NCI-H128 (cell line): ENCODE results near the gene PGF.

Source experiments
- DNase-seq: peaks from one replicate; lab custom pipeline; 2025; ENCODE audit not compliant: unreplicated experiment; lab: John Stamatoyannopoulos, UW

Gene PGF

DNA sequence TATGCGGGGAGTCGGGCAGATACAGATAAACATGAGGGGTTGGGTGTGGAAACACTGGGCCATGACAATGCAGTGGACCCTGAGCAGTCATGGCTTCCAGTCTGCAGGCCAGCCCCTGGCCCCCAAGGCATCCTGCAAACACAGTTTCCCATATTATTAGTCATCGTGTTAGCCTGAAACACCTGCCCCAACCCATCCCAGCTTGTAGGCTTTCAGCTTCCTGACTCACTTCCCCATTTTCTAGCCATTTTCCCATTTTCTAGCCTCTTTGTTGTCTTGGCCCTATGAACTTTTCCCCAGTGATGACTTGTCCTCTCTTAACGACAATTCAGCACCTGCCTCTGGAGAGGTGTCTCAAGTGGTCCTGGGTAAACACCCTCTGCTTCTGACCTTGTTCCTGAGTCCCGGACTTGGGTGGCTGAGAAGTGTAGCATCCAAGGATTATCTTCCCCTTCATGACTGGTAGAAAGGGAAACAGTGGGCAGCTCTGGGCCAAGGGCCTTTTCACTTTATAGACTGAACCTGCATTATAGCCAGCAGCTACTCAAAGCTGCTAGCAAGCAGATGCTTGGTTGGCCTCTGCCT is 4.3 kb upstream of the PGF start:
- DNase-seq, result no peak

GRCh38 chr14:74956280-74957072 is 1.1 kb upstream of the PGF start:
- DNase-seq, result no peak

GRCh38 chr14:74956027-74956279 is 556 bp upstream of the PGF start:
- DNase-seq, result no peak

- no peak for DNase-seq
Measured at GRCh38 chr14:74954947-74955228, 509 bp downstream of the PGF start.

DNA sequence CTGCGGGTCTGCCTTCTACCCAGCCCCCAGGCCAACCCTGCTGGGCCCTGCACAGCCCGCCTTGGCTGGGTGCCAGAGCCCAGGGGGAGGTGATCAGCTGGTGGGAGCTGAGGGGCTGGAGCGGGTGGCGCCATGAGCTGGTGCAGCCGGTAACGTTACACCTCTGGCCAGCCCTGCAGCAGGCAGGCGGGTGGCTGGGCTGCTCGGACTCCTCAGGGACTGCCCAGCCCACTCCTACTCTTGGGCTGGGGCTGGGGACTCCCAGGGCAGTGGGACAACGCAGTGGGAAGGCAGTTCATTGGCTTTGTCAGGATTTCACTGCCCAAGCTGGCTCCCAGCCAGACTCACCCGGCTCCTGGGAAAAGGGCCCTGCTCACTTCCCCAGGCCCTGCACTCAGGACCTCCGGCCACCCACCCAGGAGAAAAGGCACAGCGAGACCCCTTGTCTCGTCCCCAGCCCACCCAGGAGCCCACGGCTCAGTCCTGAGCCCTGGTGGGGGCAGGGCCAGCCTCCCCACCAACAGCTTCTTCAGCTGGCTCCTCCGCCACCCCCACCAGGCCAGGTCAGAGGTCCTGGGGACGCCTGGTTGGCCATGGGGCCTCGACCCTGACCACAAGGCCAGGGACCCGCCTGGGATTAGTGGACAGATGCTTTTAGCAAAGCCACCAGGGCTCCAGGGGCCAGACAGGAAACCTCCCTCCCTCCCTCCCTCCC is 1.0 kb downstream of the PGF start:
- DNase-seq, result peak; percentile 77

- DNase-seq, result no peak
Measured at GRCh38 chr14:74953686-74954085, 1.7 kb downstream of the PGF start.

- DNase-seq, result peak; percentile 51
Measured at GRCh38 chr14:74952697-74953484, 2.5 kb downstream of the PGF start.

- DNase-seq, result no peak
Measured at GRCh38 chr14:74952180-74952665, 3.2 kb downstream of the PGF start.

DNA sequence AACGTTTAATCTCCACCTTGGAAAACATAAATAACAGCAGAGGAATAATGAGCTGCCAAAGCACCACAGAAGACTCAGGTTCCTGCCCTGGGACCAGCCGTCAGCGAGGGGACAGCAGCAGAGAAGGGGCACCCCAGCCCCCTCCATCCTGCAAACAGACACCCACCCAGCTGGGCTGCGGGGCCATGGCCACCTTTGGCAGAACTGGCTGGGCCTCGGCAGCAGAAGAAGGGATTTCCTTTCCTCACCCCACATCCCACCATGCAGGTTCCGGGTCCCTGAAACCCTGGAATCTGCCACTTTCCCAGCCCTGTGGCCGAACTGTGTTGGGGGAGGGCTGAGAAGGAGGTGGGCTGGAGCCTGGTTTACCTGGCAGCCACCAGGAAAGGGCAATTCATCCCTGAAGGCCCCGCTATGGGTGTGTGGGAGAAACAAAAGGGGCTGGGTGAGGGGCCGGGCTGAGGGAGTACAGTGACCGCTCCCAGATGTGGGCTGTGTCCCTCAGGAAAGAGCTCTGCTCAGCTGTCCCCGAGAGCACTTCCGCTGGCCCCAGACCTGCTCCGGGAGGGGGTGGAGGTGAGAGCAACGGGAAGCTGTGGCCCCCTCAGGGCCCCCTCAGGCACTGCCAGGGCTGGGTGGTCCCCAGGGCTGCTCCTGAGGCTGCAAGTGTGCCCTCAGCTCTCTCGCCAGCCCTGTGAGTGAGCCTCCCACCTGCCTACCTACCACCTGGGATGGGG is 3.8 kb downstream of the PGF start:
- no peak for DNase-seq

- no peak for DNase-seq
Measured at GRCh38 chr14:74950795-74951442, 4.5 kb downstream of the PGF start.

- DNase-seq, result no peak
Measured at GRCh38 chr14:74949859-74950573, 5.4 kb downstream of the PGF start.

DNA sequence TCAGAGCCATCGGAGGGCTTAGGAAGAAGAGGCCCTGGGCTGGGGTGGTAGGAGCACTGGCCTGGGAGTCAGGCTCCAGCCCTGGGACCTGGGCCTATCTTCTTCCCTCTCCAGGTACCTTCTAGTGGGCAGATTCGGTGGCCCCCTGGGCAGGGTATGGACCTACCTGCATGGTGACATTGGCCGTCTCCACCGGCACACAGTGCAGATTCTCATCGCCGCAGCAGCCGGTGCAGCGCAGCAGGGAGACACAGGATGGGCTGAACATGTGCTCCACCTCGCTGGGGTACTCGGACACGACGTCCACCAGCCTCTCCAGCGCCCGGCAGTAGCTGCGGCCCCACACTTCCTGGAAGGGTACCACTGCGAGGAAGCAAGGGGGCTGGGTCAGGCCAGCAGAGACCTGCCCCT is 6.2 kb downstream of the PGF start:
- no peak for DNase-seq

DNA sequence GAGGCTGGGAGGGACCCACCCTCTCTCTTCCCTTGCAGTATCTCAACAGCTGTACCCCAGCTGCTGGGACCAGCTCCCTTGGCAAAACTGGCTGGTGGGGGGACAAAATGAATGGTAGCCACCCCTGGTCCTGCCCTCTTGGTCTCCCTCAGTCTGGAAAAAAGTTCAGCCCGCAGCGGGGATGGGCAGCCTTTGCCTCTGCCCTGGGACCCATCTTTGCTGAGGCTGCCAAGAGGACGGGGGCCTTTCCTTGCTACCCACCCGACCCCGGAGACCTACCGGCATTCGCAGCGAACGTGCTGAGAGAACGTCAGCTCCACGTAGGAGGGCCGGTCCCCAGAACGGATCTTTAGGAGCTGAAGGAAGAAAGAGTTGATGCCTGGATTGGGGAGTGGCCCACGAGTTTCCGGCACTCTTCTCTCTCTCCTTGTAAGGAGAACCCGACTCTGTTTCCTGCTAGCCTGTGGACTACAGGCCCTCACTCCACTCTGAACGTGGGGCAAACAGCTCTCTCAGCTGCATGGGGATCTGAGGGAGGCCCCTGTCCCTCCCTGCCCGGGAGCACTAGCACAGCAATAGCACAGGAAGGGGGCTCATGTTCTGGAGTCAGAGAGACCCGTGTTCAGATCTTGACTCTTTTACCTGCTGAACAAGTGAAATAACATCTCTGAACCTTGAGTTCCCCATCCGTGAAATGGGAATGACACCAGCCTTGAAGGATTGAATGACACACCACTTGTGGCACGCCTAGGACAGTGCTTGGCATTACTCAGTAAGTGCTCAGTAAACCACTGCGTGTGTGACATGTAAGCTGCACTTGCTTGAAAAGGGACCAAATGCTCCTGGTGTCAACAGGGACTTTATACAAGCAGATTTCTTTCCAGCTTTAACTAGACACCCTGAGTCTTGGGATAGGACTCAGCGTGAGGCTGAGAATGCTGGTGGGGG is 6.9 kb downstream of the PGF start:
- no peak for DNase-seq

DNA sequence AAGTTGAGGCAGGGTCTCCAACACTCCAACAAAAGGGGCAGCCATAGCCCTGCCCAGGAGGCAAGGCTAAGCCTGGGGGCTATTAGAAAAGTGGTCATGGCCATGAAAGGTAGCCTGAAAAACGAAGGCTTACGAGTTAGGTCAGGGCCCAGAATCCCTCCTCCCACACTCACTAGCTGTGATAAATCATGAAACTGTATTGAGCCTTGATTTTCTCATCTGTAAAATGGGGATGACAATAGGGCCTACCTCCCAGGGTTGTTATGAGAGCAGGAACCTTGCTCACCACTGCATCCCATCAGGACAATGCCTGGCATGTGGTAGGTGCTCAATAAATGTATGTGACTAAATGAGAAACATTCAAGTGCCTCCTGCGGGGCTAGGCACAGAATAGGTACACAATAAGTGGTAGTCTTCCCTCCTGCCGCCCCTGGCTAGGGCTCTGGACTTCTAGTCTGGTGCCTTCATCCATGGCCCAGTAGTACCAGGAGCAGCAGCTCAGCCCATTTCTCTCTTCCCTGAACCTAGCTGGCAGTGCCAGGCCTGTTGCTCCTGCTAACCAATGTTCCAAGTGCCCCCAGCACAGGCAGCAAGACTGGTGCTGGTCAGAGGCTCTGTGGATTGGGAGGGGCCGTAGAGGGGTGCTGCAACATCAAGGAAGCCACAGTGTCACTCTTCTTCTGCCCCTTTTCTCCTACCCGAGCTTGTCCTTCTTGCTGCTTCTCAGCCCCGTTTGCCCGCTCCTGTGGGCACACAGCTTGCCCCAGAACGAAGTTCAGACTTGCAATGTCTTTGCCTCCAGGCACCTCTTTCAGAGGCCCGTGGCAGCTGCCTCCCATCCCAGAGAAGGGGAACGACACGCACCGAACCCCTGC is 7.8 kb downstream of the PGF start:
- DNase-seq, result no peak

- no peak for DNase-seq
Measured at GRCh38 chr14:74946659-74947281, 8.6 kb downstream of the PGF start.

GRCh38 chr14:74945852-74946658 is 9.3 kb downstream of the PGF start:
- DNase-seq, result peak; percentile 29
